DND-41 (cell line): ENCODE results near the gene KCNQ5.

Experiments
- CTCF ChIP-seq: IDR thresholded peaks from 2 replicates; pipeline ENCODE4 v1.5.1; 2012; ENCODE audit warnings: borderline replicate concordance, low read length, moderate library complexity, mild to moderate bottlenecking; ENCODE audit not compliant: poor library complexity, severe bottlenecking; ENCODE audit errors: extremely low read depth
- EZH2 ChIP-seq: IDR thresholded peaks from 3 replicates; pipeline ENCODE4 v1.6.1; 2012; ENCODE audit warnings: borderline replicate concordance, low read depth, mild to moderate bottlenecking, moderate library complexity, low read length, inconsistent platforms; ENCODE audit not compliant: severe bottlenecking

GRCh38 chr6:72696055-72696454 lies 74.2 kb downstream of the KCNQ5 start:
- TF ChIP-seq CTCF (no peak), EZH2 (no peak)
